ENCODE data around the gene ADAMTS2.

Gene ADAMTS2

DNA sequence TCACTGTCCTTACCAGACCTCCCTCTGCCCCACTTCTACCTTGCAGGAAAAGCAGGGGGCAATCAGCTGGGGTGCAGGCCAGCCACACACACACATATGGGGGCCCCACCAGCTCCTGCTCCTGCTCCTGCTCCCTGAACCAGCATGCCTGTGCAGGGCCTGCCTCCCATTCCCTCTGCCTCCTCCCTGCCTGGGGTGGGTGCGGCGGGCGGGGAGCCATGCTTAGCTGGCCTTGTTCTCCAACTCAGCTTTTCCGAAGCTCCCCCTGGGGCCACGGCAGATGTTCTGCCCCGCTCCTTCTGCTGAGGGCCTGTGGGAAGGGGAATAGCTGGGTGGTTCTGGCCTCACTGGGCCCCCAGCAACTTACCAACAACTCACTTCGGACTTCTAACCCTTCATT is 195.2 kb downstream of the ADAMTS2 start:
- no peaks in the 10 kb centered on the region for H3K79me2 ChIP-seq

DNA sequence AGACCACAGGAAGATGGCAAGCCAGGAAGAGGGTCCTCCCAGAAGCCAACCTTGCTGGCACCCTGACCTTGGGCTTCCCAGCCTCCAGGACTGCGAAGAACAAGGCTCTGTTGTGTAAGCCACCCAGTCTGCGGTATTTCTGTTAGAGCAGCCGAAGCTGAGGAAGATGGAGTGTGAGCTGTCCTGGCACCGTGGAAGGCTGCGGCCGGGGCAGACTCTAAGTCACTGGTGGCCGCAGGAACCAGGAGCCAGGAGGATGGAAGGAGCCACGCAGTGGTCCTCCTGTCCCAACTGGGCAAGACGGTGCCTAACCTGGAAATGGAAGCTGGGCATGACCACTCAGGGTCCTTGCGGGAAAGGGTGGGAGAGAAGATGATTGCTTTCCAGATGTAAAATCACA is 196.0 kb downstream of the ADAMTS2 start:
- Histone ChIP-seq H3K27ac (no peak overlapping the region), H3K36me3 (ENCODE audit: control insufficient read depth, insufficient read depth, low read length) (no peaks in the 10 kb centered on the region), H3K4me2 (ENCODE audit: low read length) (no peak overlapping the region), H2AFZ (no peak overlapping the region), H3K9ac (no peak overlapping the region), H3K9me3 (ENCODE audit: control insufficient read depth, low read length) (no peaks in the 10 kb centered on the region), H3K27me3 (ENCODE audit: control insufficient read depth, insufficient read depth, low read length) (no peaks in the 10 kb centered on the region), H3K4me3 (ENCODE audit: low read depth, low read length) (no peak overlapping the region), H3K4me1 (no peaks in the 10 kb centered on the region), H3K79me2 (no peaks in the 10 kb centered on the region)
- TF ChIP-seq, protein P1, sequence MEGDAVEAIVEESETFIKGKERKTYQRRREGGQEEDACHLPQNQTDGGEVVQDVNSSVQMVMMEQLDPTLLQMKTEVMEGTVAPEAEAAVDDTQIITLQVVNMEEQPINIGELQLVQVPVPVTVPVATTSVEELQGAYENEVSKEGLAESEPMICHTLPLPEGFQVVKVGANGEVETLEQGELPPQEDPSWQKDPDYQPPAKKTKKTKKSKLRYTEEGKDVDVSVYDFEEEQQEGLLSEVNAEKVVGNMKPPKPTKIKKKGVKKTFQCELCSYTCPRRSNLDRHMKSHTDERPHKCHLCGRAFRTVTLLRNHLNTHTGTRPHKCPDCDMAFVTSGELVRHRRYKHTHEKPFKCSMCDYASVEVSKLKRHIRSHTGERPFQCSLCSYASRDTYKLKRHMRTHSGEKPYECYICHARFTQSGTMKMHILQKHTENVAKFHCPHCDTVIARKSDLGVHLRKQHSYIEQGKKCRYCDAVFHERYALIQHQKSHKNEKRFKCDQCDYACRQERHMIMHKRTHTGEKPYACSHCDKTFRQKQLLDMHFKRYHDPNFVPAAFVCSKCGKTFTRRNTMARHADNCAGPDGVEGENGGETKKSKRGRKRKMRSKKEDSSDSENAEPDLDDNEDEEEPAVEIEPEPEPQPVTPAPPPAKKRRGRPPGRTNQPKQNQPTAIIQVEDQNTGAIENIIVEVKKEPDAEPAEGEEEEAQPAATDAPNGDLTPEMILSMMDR (IDR thresholded peaks at IDR 0.05), result no peak

More for the DNA sequence above, 195.2 kb downstream of the ADAMTS2 start:
- Histone ChIP-seq H3K4me2 (ENCODE audit: low read length) (no peak overlapping the region), H3K4me3 (ENCODE audit: low read depth, low read length) (no peak overlapping the region), H3K9me3 (ENCODE audit: control insufficient read depth, low read length) (no peaks in the 10 kb centered on the region), H3K4me1 (no peaks in the 10 kb centered on the region), H3K36me3 (ENCODE audit: control insufficient read depth, insufficient read depth, low read length) (no peaks in the 10 kb centered on the region), H2AFZ (no peak overlapping the region), H3K9ac (no peak overlapping the region), H3K27ac (no peak overlapping the region), H3K27me3 (ENCODE audit: control insufficient read depth, insufficient read depth, low read length) (no peaks in the 10 kb centered on the region)
- TF ChIP-seq, protein P1 (IDR thresholded peaks at IDR 0.05), result no peak

DNA sequence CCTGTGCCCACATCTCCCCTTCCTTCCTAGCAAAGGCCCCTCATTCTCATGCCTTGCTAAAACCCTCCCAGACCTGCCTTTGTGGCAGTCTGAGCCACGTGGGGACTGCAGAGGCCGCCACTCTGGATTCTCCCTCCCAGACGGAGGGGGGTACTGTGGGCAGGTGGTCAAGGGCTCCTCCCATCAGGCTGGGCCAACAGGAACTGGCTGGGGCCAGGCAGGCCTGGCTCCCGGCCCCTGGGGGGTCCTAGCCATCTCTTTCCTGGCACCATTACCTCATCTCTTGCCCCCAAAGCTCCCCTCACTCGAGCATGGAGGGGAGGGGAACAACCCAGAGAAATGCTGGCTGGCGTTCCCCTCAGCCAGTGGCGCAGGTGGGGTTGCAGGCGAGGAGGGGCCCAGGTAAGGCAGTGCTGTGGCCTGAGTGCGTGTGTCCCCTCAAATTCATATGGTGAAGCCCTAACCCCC is 196.5 kb downstream of the ADAMTS2 start:
- no peak overlapping the region for H3K9ac ChIP-seq
- no peak overlapping the region for H2AFZ ChIP-seq
- no peaks in the 10 kb centered on the region for H3K4me1 ChIP-seq
- no peaks in the 10 kb centered on the region for H3K36me3 ChIP-seq (ENCODE audit: control insufficient read depth, insufficient read depth, low read length)
- no peaks in the 10 kb centered on the region for H3K79me2 ChIP-seq
- H3K27me3 ChIP-seq (ENCODE audit: control insufficient read depth, insufficient read depth, low read length), result no peaks in the 10 kb centered on the region
- H3K4me3 ChIP-seq (ENCODE audit: low read depth, low read length), result no peak overlapping the region
- TF ChIP-seq, protein P1 (IDR thresholded peaks at IDR 0.05), result no peak
- no peaks in the 10 kb centered on the region for H3K9me3 ChIP-seq (ENCODE audit: control insufficient read depth, low read length)
- H3K4me2 ChIP-seq (ENCODE audit: low read length), result no peak overlapping the region
- H3K27ac ChIP-seq, result no peak overlapping the region

DNA sequence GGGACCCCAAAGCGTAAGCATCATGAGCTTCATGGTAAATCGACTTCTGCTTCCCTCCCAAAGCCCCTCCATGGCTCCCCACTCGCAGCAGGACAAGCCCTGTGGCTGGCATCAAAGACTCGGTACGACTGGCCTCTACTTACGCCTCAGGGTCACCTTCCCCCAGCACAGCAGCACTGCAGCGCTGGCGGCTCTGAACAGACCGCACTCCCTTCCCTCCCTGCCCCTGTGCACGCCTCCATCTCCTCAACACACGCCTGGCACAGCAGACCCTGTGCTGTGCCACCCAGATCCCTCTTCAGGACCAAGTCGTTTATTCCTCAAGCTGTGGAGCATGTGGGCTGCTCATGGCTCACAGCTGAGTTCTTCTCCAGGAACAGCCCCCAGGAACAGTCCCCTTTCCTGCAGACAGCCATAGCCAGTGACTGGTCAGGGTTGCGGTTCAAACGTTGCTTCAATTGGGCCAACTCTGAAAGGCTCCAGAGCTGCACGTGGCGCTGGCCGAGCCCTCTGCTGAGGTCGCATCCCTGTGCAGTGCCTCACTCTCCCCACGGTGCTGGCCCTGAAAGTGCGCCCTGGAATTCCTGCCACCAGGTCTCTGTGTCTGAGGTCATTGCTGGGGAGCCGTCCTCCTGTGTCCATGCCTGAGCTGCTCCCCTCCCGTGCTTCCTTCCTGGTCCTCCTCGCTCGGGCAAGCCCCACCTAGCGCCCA is 197.1 kb downstream of the ADAMTS2 start:
- Histone ChIP-seq H3K4me1 (no peaks in the 10 kb centered on the region), H3K27ac (no peak overlapping the region), H3K4me3 (ENCODE audit: low read depth, low read length) (no peak overlapping the region), H3K9me3 (ENCODE audit: control insufficient read depth, low read length) (no peaks in the 10 kb centered on the region), H3K27me3 (ENCODE audit: control insufficient read depth, insufficient read depth, low read length) (no peaks in the 10 kb centered on the region), H2AFZ (no peak overlapping the region), H3K9ac (no peak overlapping the region), H3K4me2 (ENCODE audit: low read length) (no peak overlapping the region), H3K36me3 (ENCODE audit: control insufficient read depth, insufficient read depth, low read length) (no peaks in the 10 kb centered on the region), H3K79me2 (no peaks in the 10 kb centered on the region)
- TF ChIP-seq, protein P1 (IDR thresholded peaks at IDR 0.05), result no peak

DNA sequence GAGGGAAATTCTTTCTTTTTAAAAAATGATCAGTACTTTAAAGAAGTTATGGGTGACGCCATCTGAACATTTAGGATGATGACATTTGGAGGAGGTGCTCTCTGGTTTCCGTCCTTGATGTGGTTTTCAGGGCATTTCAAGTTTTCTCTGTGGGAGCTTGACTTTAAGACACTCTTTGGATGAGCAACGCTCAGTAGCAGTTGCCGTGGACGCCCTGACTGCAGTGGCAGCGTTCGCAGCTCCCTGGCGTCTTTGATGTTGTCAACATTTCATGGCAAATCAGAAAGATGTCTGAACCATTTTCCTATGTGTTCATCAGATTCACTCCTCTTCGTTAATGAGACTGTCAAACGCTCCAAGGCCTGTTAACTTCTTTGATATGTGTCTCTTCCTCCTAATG is 199.0 kb downstream of the ADAMTS2 start:
- Histone ChIP-seq H3K79me2 (no peaks in the 10 kb centered on the region), H3K27ac (no peak overlapping the region), H3K4me3 (ENCODE audit: low read depth, low read length) (no peak overlapping the region), H3K4me2 (ENCODE audit: low read length) (no peak overlapping the region), H3K4me1 (no peaks in the 10 kb centered on the region), H3K36me3 (ENCODE audit: control insufficient read depth, insufficient read depth, low read length) (no peaks in the 10 kb centered on the region), H3K27me3 (ENCODE audit: control insufficient read depth, insufficient read depth, low read length) (no peaks in the 10 kb centered on the region), H3K9ac (no peak overlapping the region), H2AFZ (no peak overlapping the region), H3K9me3 (ENCODE audit: control insufficient read depth, low read length) (no peaks in the 10 kb centered on the region)
- TF ChIP-seq, protein P1 (IDR thresholded peaks at IDR 0.05), result no peak
